T follicular helper cell (primary cell): Measurements from ENCODE around the gene GCNT2.
"Not testable (repeated sequence)": the region's sequence is repeated elsewhere in the genome, so short reads cannot be mapped to it uniquely, and the experiment has no call there.

ENCODE experiments used
- DNase-seq: peaks from one replicate; pipeline ENCODE4 v3.0.0-alpha.2; 2020; ENCODE audit warnings: low read depth

Gene GCNT2

GRCh38 chr6:10580570-10580969 lies 59.4 kb downstream of the GCNT2 start:
- DNase-seq, result no peak

GRCh38 chr6:10581402-10581801 lies 60.3 kb downstream of the GCNT2 start:
- DNase-seq, result not testable (repeated sequence)

- DNase-seq, result no peak
Observed at GRCh38 chr6:10582774-10583508, 61.8 kb downstream of the GCNT2 start.

- DNase-seq, result no peak
Observed at GRCh38 chr6:10583509-10583901, 62.4 kb downstream of the GCNT2 start.

- DNase-seq, result no peak
Observed at GRCh38 chr6:10584607-10585006, 63.5 kb downstream of the GCNT2 start.

GRCh38 chr6:10585209-10585845 lies 64.2 kb downstream of the GCNT2 start:
- DNase-seq, result no peak

- DNase-seq, result no peak
Observed at GRCh38 chr6:10586302-10586701, 65.2 kb downstream of the GCNT2 start.

GRCh38 chr6:10587656-10588406 lies 66.7 kb downstream of the GCNT2 start:
- DNase-seq, result no peak

GRCh38 chr6:10588562-10589428 lies 67.6 kb downstream of the GCNT2 start:
- no peak for DNase-seq

- DNase-seq, result no peak
Observed at GRCh38 chr6:10589429-10589727, 68.2 kb downstream of the GCNT2 start.

- DNase-seq, result no peak
Observed at GRCh38 chr6:10589983-10590382, 68.8 kb downstream of the GCNT2 start.

GRCh38 chr6:10591422-10592160 lies 70.4 kb downstream of the GCNT2 start:
- DNase-seq, result no peak

GRCh38 chr6:10595731-10596664 lies 74.8 kb downstream of the GCNT2 start:
- no peak for DNase-seq

- no peak for DNase-seq
Observed at GRCh38 chr6:10597499-10598001, 76.4 kb downstream of the GCNT2 start.

- DNase-seq, result no peak
Observed at GRCh38 chr6:10598084-10598960, 77.2 kb downstream of the GCNT2 start.

- no peak for DNase-seq
Observed at GRCh38 chr6:10599046-10599445, 77.9 kb downstream of the GCNT2 start.

- DNase-seq, result not testable (repeated sequence)
Observed at GRCh38 chr6:10600681-10601080, 79.5 kb downstream of the GCNT2 start.

- DNase-seq, result no peak
Observed at GRCh38 chr6:10603219-10603618, 82.1 kb downstream of the GCNT2 start.

GRCh38 chr6:10609038-10609437 lies 87.9 kb downstream of the GCNT2 start:
- no peak for DNase-seq
